Bone marrow (tissue), 2 donors: ENCODE measurements around the gene HELT.
A peak's percentile ranks its signal among the peaks of the same experiment; 100 is the strongest.
"Not testable (repeated sequence)": the region's sequence is repeated elsewhere in the genome, so short reads cannot be mapped to it uniquely, and the experiment has no call there.

Source experiments
- DNase-seq, 2 donors: peaks; one replicate each; lab custom pipeline; 2025; lab: John Stamatoyannopoulos, UW

The HELT gene, protein sequence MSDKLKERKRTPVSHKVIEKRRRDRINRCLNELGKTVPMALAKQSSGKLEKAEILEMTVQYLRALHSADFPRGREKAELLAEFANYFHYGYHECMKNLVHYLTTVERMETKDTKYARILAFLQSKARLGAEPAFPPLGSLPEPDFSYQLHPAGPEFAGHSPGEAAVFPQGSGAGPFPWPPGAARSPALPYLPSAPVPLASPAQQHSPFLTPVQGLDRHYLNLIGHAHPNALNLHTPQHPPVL

DNA sequence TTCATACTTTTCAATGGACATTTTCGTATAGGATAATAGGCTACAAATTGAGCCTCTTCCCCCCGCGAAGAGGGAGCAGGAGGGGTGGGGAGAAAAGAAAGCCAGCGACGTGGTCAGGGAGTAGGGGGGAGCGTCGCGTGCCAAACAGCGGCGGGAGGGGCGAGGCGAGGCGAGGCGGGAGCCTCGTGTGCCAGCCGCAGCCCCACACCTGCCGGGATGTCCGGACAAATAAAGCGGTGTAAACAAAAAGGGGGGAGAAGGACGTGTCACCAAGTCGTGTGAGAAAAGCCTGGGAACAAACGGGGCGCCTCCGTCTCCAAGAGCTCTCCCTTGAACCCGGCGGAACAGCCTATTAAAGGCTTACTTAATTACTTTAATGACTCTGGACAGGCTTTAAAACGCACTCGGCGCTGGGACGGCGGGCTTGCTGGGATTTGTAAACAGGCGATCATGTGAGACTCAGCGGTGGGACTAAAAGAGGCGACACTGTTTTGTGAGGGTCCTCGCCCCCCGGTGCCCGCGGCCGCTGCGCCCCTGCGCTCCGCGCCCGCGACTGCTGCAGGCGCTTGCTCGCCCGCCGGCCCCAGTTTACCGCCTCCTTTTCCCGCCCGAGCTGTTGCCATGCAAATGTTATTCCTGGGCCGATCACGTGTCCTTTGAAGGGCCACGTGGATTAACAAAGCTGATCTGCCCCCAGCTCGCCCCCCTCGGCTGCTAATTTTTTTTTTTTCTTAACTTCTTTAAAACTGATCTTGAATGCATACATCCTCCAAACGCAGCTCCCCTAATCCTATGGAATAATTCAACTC lies at the start of gene HELT:
Gene HELT (plus strand): TSS at position 527 of the 809 bp plus-strand sequence. CDS start 439 bp downstream, outside the sequence.
- DNase-seq: no peak

DNA sequence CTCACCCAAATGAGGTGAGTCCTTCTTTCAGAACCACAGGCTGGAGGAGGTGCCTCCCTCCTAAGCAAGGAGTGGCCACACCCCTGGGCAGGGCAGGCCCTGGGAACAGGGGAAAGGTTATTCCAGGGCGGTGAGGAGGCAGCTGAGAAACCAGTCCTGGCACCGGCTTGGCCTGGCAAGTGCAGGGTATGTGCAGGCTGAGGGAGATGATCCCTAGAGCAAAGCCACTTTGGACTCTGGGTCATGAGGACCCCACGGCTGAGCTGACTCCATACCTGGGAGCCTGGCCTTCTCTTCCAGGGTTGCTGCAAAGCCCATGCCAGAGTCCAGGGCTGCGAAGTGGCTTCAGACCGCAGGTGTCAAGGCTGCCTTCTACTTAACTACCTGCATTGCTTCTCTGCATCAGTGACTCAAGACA lies 49.5 kb upstream of the HELT start:
- DNase-seq: no peak

DNA sequence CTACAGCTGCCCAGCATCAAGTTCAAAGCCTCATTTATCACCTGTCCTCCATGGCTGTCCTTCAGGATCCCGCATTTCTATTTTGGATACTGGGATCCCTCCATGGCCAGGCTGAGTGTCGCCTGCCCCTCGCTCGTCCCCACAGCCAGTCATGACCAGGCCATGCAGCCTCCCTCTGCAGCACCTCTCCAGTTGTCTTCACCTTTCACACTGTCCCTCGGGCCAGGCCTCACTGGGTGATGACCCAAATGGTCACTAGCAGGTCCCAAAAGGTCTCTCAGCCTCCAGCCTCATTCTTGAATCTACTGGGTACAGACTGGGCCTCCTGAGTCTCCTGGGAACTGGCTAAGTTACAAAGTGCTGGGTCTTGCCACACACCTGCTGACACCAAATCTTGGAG lies 48.7 kb upstream of the HELT start:
- no peak for DNase-seq

DNA sequence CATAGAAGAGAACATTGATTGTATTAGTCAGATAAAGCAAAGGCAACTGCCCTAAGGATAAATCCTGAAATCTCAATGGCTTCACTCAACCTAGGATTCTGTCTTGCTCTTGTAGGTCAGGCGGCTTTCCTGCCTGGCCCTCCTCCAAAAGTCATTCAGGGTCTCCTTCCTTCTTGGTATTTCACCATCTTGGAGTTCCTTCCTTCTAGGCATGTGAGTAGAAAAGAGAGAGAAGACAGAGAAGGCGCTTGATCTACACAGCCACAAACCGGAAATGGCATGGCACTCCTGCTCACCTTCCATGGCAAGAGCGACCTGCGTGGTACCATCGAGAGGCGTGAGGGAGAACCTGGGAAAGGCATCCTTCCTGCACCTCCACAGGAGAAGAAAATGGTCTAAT lies 45.3 kb upstream of the HELT start:
- no peak for DNase-seq

DNA sequence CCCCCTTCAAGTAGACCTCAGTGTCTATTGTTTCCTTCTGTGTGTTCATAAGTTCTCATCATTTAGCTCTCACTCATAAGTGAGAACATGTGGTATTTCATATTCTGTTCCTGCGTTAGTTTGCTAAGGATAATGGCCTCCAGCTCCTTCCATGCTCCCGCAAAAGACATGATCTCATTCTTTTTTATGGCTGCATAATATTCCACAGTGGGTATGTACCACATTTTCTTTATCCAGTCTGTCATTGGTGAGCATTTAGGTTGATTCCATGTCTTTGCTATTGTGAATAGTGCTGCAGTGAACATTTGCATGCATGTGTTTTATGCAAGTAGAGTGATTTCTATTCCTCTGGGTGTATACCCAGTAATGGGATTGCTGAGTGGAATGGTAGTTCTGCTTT lies 41.9 kb upstream of the HELT start:
- DNase-seq: not testable (repeated sequence)

DNA sequence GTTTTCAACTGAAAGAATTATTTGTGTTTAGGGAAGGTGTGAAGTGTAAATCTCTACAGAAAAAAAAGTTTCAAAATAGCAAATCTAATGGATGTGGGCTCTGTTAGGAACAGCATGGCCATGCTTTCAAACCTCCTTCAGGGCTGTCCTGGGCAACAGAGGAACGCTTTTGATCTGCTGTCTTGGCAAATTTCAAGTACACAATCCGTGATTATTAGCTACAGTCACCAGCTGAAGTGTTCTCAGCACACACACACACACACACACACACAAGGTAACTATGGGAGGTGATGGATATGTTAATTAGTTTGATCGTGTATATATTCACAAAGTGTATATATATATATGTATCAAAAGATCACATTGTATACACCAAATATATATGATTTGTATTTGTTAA lies 40.5 kb upstream of the HELT start:
- DNase-seq: no peak

DNA sequence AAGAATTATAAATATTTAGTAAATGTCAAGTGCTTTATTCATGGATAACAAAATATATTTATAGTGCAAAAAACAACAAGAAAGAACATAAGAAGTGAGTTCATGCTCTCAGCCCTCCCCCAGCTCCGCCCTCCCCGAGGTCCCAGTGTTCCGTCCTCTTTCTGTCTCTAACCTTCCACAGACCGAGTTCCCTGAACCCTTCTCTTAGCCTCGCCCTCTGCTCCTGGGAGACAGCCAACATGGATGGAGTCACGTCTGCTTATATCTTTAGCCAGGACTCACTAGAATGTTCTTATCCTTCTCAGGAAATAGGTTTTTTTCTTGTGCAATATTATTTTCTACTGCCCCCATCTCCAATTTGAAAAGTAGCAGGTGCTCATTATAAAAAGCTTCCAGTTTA lies 40.1 kb upstream of the HELT start:
- no peak for DNase-seq

DNA sequence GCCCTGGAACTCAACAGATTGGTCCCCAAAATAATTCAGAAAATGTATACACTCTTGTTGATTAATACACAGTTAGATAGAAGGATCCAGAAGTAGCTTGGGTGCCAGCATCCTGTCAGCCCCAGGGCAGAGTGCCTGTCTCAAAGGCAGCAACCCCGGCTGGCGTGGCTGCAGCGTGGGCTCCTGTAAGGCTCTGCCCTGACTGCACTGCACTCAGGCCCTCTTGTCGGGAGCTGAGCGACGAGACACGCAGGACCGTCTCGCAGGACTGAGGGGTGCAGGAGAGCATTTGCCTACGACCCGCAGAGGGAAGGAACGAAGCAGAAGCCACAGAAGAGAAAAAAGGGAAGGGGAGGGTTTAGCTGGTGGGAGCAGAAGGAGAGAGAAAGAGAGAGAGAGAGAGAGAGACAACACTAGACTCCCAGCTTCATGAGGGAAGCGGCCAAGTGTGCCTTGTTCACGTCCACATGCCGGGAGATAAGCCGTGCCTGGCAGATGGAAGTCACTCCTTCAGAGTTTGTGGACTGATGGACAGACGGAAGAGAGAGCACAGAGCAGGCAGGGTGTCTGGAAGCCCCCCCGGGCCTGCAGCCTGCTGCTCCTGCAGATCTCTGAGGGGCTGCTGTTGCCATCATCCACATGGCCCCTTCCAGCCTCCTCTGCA lies 38.7 kb upstream of the HELT start:
- no peak for DNase-seq

DNA sequence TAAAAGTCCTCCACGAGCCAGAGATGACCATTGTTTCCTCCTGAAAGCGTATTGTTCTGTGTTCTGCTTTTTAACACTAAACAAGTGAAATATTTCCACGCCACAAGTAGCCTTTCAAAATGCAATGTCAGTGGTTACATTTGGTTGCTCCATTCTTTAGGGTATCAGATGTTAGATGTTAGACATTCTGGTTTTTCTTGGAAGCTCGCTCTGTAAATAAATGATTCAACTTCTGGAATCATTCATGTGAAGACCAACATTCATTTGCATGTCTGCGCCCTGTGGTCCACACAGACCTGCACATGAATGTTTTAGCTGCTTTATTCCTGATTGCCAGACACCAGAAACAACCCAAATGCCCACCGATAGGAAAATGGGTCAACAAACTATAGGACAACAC lies 38.0 kb upstream of the HELT start:
- DNase-seq: no peak

DNA sequence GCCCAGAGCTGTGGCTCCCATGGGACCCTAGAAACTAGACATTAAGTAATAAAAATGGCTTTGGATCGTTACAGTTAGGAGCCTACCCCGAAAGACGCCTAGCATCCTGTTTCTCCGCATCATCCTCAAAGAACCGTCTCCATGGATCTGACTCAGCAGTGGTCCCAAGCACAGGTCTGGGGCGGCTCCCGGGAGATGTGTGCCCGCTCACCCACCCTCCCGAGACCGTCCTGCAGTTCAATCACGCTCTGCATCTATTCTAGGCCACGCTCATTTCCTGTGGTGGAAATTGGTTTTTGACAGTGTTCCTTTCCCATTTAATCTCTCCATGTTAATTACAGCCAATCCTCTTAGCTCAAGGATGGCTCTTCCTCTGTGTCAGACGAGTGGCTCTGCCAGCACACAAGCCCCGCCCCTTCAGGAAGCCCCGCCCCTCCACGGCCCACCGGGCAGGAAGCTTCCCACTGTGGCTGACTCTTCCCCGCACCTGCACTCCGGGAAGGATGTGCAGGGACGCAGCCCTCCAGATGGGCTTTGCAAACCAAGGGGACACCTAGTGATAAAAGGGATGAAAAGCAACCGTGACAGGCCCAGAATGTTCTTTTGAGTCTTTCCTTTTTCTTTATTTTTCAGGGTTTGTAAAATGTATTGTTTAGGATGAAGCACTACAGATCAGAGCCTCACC lies 34.5 kb upstream of the HELT start:
- DNase-seq: peak; percentile 23 to 62

DNA sequence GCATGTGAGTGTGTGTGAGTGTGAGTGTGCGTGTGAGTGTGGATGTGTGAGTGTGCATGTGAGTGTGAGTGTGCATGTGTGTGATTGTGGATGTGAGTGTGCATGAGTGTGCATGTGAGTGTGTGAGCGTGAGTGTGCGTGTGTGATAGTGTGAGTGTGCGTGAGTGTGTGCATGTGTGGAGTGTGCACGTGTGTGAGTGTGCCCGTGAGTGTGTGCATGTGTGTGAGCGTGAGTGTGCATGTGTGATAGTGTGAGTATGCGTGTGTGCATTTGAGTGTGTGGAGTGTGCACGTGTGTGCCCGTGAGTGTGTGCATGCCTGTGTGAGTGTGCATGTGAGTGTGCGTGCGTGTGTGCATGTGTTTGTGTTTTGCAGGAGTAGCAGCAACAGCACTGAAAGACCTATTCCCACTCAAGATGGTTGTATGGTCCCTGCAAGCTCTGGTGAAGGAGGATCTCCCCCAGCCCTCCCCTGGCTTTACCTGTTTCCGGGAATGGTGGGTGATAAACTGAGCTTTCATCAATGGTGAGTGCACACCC lies 30.7 kb upstream of the HELT start:
- DNase-seq: no peak

DNA sequence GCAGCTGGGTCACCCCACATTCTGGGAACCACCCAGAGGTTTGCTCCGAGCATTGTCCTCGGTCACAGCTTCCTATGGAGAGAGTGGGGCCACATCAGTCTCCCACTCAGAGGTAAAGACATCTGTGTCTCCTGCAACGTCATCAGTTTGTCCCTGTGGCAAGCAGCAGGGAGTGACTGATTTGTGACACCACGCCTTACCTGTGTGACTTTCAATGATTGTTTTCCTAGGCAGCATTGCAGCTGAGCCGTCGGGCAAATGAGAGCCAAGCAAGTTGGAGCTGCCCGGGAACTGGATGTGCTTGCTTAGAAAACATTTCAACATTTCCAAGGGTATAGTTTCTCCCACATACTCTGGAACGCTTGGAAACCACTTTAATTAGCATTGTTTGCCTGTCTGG lies 29.7 kb upstream of the HELT start:
- DNase-seq: no peak

DNA sequence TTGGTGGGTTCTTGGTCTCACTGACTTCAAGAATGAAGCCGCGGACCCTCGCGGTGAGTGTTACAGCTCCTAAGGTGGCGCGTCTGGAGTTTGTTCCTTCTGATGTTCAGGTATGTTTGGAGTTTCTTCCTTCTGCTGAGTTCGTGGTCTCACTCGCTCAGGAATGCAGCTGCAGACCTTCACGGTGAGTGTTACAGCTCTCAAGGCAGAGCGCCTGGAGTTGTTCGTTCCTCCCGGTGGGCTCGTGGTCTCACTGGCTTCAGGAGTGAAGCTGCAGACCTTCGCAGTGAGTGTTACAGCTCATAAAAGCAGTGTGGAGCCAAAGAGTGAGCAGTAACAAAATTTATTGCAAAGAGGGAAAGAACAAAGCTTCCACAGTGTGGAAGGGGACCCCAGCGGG lies 29.0 kb upstream of the HELT start:
- not testable (repeated sequence) for DNase-seq

DNA sequence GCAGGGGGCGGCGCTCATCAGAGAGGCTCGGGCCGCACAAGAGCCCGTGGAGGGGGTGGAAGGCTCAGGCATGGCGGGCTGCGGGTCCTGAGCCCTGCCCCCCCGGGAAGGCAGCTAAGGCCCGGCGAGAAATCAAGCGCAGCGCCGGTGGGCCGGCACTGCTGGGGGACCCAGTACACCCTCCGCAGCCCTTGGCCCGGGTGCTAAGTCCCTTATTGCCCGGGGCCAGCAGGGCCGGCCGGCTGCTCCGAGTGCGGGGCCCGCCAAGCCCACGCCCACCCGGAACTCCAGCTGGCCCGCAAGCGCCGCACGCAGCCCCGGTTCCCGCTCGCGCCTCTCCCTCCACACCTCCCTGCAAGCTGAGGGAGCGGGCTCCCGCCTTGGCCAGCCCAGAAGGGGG lies 28.2 kb upstream of the HELT start:
- not testable (repeated sequence) for DNase-seq

DNA sequence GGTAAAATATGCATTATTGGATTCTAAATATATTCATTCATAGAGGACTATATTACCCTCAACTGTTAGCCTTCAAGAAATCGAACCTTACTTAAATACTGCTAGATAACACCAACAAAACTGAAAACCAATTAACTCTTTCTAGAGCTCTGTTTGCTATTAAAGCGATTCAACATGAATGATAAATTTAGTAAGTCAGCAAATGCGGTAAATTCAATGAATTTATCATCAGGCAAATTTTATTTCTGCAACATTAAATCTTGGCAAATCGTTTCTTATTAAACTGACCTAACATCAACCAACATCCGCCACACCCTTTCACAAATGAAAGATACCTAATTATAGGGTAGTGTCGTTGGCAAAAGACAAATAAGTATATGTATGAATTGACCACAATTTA lies 26.4 kb upstream of the HELT start:
- DNase-seq: no peak

DNA sequence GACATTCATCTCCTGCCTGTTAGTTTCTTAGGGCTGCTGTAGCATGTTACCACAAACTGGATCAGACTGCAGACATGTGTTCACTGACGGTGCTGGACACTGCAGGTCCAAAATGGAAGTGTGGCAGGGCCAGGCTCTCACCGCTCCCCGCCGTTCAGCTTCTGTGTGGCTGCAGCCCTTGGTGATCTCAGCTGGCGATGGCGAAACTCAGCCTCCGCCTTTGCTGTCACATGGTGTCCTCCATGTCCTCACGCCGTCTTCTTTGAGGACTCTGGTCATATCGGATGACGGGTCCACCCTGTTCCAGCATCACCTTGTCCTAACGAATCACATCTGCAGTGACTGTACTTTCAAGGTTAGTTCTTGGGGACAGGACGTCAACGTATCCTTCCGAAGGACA lies 25.9 kb upstream of the HELT start:
- DNase-seq: no peak

DNA sequence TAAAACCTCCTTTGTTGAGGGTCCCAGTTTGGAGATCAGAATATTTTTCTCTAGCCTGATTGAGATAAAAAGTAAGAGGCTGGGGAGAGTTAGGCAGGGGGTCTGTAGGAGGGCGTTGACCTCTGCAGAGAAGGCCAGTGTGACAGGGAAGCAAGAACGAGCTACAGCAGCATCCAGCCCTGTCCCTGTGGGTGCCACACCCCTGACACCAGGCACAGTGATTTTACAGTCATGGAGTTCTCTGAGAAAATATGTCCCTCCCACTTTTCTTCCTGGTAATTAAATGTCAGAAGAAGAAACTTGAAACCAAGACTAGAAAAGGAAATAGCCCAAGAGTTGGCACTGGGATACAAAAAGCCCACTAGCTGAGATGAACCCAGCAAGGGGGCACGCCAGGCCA lies 25.0 kb upstream of the HELT start:
- no peak for DNase-seq

DNA sequence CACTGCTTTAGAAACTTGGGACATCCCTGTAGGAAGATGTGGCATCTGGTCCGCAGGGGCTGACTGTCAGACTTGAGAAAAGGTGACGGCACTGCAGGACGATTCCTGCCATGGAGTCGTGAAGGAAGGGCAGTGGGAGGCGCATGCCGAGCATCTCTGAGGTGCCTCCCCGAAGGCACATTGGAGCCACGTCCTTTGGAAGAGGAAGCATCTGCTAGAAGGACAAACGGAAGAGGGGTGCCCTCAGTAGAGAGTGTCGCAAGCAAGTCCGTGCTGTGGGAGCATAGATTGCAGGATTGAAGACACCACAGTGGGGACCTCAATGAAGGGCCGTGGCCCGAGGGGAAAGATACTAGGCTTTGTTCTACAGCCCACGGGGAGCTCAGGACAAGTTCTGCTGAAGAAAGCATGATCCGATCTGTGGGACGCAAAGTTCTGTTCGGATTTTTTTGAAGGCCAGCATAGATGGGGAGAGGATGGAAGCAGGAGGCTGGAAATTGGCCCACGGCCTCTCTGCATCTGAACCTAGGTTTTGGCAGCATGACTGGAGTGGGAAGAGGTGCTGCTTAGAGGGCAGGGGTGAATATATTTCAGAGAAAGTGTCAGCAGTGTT lies 24.2 kb upstream of the HELT start:
- DNase-seq: peak in 1 of 2 donors; percentile 24

DNA sequence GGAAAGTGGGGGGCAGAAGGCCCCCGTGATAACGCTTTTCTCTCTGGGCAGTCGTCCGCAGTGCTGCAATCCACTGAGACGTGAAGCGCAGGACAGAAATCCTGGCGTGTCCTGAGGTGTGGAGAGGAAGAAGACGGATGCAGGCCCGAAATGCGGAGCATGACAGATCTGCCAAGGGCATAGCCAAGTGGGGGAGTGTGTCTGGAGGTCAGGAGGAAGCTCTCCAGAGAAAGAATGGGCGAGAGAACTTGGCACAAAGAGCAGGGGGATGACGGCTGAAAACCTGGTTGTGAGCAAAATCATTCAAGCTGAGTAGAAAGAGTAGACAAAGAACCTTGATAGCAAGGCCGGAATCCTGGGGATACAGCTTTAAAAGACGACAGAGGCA lies 23.7 kb upstream of the HELT start:
- DNase-seq: no peak

DNA sequence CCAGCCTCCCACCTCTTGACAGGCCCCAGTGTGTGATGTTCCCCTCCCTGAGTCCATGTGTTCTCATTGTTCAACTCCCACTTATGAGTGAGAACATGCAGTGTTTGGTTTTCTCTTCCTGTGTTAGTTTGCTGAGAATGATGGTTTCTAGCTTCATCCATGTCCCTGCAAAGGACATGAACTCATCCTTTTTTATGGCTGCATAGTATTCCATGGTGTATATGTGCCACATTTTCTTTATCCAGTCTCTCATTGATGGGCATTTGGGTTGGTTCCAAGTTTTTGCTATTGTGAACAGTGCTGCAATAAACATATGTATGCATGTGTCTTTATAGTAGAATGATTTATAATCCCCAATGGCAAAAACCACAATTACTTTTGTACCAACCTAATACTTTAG lies 20.6 kb upstream of the HELT start:
- DNase-seq: not testable (repeated sequence)

DNA sequence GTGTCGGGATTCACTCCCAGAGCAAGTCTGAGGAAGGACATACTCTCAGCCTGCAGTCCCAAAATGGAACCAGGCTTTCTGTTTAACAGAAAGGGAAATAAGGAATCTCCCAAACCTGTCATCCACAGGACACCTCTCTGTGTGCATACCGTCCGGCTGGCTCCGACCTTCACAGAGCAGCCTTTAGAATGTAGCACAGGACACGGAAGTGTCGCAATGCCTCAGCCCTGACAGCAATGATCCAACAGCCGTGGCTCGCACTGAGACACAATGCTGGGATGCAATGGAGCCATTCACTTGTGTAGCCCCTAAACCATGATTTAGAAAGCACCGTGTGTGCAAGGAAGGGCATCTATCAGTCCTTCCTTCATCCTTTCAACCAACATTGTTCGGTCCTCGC lies 15.5 kb upstream of the HELT start:
- no peak for DNase-seq
